ENCODE results near the gene MYO1H. TPM values are rescaled to one million over a fixed set of nuclear protein-coding genes. Genes with fewer than 3 reads are reported as not detected.
"Not testable (repeated sequence)": the region's sequence is repeated elsewhere in the genome, so short reads cannot be mapped to it uniquely, and the experiment has no call there.

Gene MYO1H
- total and polyA plus RNA-seq, 2 experiments from 2014 or later = not detected

DNA sequence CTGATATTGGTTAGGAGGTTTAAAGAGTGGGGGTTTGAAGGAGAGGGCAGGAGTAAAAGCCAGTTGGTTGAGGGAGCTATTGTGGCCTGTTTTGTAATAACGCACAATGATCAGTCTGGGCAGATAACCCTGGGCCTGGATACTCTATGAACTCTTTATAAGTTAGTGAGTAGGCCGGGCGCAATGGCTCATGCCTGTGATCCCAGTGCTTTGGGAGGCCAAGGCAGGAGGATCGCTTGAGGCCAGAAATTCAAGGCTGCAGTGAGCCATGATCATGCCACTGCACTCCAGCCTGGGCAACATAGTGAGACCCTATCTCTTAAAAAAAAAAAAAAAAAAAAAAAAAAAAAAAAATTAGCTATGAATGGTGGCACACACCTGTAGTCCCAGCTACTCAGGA lies 58.4 kb downstream of the MYO1H start:
- H3K4me1 ChIP-seq (ENCODE audit: insufficient read depth); H3K36me3 ChIP-seq (ENCODE audit: insufficient read depth); H3K27ac ChIP-seq (ENCODE audit: low read depth); H3K79me2 ChIP-seq (replicated peaks; ENCODE audit: insufficient read depth); H4K20me1 ChIP-seq (replicated peaks; ENCODE audit: insufficient read depth); H2AFZ ChIP-seq; H3K4me2 ChIP-seq; H3K9me2 ChIP-seq (ENCODE audit: insufficient read depth); H3K4me3 ChIP-seq; H3F3A ChIP-seq (replicated peaks; ENCODE audit: low read depth); H3K27ac Mint-ChIP-seq; DNase-seq (ENCODE audit: low spot score); H3K4me3 Mint-ChIP-seq; ATAC-seq; H3K27me3 ChIP-seq (ENCODE audit: insufficient read depth); H3K9me3 Mint-ChIP-seq; H3K4me1 Mint-ChIP-seq; H3K36me3 Mint-ChIP-seq (ENCODE audit: low read depth); H3K27me3 Mint-ChIP-seq (ENCODE audit: insufficient read depth, low read depth, poor library complexity): not testable (repeated sequence)

DNA sequence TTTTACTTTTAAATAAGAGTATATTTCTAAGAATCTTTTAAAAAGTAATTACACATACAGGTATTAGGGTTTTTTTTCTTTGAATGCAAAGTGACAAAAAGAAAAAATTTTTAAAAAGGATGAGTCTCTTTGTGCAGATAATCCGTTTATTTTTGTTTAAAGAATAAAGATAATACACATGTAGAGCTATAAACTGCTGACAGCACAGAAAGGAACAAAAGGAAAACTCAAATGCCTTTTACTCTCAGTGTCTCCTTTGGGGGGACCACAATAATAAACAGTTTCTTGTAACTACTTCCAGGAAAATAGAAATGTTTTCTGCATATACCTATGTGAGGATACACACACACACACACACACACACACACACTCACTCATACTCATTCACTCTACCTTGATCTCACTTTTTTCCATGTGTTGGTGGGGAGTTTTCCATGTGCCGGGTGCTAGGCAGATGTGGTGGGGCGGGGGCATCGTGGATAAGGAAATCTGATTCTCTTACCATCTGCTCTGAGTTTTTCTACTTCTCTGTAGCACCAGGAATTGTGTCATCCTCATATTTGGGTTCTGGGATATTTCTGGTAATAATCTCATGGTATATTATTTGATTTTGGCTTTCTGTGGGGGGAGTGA lies 71.3 kb downstream of the MYO1H start:
- H3F3A ChIP-seq (replicated peaks; ENCODE audit: low read depth) = no peaks in the 10 kb centered on the region
- no peak overlapping the region for H3K27ac Mint-ChIP-seq
- H3K36me3 Mint-ChIP-seq (ENCODE audit: low read depth) = no peaks in the 10 kb centered on the region

More for the DNA sequence above, 71.3 kb downstream of the MYO1H start:
- Histone ChIP-seq H2AFZ (no peak overlapping the region), H3K36me3 (ENCODE audit: insufficient read depth) (no peaks in the 10 kb centered on the region), H4K20me1 (replicated peaks; ENCODE audit: insufficient read depth) (no peaks in the 10 kb centered on the region), H3K79me2 (replicated peaks; ENCODE audit: insufficient read depth) (no peaks in the 10 kb centered on the region), H3K4me3 (no peak overlapping the region), H3K27ac (ENCODE audit: low read depth) (no peak overlapping the region), H3K27me3 (ENCODE audit: insufficient read depth) (no peaks in the 10 kb centered on the region), H3K4me1 (ENCODE audit: insufficient read depth) (no peaks in the 10 kb centered on the region), H3K4me2 (no peak overlapping the region), H3K9me2 (ENCODE audit: insufficient read depth) (no peaks in the 10 kb centered on the region)
- TF ChIP-seq JUNB (IDR thresholded peaks at IDR 0.05; ENCODE audit: unreplicated experiment) (no peak), STAT1 (IDR thresholded peaks at IDR 0.05; ENCODE audit: unreplicated experiment) (no peak), NANOG (IDR thresholded peaks at IDR 0.05; ENCODE audit: borderline replicate concordance) (no peak), ZNF331 (CRISPR knock-in tag; IDR thresholded peaks at IDR 0.05; ENCODE audit: low read depth) (no peak)
- TF ChIP-seq, protein P1, sequence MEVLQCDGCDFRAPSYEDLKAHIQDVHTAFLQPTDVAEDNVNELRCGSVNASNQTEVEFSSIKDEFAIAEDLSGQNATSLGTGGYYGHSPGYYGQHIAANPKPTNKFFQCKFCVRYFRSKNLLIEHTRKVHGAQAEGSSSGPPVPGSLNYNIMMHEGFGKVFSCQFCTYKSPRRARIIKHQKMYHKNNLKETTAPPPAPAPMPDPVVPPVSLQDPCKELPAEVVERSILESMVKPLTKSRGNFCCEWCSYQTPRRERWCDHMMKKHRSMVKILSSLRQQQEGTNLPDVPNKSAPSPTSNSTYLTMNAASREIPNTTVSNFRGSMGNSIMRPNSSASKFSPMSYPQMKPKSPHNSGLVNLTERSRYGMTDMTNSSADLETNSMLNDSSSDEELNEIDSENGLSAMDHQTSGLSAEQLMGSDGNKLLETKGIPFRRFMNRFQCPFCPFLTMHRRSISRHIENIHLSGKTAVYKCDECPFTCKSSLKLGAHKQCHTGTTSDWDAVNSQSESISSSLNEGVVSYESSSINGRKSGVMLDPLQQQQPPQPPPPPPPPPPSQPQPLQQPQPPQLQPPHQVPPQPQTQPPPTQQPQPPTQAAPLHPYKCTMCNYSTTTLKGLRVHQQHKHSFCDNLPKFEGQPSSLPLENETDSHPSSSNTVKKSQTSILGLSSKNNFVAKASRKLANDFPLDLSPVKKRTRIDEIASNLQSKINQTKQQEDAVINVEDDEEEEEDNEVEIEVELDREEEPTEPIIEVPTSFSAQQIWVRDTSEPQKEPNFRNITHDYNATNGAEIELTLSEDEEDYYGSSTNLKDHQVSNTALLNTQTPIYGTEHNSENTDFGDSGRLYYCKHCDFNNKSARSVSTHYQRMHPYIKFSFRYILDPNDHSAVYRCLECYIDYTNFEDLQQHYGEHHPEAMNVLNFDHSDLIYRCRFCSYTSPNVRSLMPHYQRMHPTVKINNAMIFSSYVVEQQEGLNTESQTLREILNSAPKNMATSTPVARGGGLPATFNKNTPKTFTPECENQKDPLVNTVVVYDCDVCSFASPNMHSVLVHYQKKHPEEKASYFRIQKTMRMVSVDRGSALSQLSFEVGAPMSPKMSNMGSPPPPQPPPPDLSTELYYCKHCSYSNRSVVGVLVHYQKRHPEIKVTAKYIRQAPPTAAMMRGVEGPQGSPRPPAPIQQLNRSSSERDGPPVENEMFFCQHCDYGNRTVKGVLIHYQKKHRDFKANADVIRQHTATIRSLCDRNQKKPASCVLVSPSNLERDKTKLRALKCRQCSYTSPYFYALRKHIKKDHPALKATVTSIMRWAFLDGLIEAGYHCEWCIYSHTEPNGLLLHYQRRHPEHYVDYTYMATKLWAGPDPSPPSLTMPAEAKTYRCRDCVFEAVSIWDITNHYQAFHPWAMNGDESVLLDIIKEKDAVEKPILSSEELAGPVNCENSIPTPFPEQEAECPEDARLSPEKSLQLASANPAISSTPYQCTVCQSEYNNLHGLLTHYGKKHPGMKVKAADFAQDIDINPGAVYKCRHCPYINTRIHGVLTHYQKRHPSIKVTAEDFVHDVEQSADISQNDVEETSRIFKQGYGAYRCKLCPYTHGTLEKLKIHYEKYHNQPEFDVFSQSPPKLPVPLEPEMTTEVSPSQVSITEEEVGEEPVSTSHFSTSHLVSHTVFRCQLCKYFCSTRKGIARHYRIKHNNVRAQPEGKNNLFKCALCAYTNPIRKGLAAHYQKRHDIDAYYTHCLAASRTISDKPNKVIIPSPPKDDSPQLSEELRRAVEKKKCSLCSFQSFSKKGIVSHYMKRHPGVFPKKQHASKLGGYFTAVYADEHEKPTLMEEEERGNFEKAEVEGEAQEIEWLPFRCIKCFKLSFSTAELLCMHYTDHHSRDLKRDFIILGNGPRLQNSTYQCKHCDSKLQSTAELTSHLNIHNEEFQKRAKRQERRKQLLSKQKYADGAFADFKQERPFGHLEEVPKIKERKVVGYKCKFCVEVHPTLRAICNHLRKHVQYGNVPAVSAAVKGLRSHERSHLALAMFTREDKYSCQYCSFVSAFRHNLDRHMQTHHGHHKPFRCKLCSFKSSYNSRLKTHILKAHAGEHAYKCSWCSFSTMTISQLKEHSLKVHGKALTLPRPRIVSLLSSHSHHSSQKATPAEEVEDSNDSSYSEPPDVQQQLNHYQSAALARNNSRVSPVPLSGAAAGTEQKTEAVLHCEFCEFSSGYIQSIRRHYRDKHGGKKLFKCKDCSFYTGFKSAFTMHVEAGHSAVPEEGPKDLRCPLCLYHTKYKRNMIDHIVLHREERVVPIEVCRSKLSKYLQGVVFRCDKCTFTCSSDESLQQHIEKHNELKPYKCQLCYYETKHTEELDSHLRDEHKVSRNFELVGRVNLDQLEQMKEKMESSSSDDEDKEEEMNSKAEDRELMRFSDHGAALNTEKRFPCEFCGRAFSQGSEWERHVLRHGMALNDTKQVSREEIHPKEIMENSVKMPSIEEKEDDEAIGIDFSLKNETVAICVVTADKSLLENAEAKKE (CRISPR knock-in tag; IDR thresholded peaks at IDR 0.05) = no peak
- TF ChIP-seq, protein P2, sequence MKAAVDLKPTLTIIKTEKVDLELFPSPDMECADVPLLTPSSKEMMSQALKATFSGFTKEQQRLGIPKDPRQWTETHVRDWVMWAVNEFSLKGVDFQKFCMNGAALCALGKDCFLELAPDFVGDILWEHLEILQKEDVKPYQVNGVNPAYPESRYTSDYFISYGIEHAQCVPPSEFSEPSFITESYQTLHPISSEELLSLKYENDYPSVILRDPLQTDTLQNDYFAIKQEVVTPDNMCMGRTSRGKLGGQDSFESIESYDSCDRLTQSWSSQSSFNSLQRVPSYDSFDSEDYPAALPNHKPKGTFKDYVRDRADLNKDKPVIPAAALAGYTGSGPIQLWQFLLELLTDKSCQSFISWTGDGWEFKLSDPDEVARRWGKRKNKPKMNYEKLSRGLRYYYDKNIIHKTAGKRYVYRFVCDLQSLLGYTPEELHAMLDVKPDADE (IDR thresholded peaks at IDR 0.05) = no peak
- peaks cover 8% of the 10 kb centered on the region for H3K27me3 Mint-ChIP-seq (ENCODE audit: insufficient read depth, low read depth, poor library complexity)
- H3K4me3 Mint-ChIP-seq = no peak overlapping the region
- H3K4me1 Mint-ChIP-seq = no peaks in the 10 kb centered on the region
- ATAC-seq = no peak
- DNase-seq (ENCODE audit: low spot score) = no peak
- peaks cover 2% of the 10 kb centered on the region; the same call in 1 of the 3 replicates for H3K9me3 Mint-ChIP-seq

Data from GM23338 (cell line).